HepG2 (cell line): ENCODE data around the gene RGP1. TPM values are rescaled to one million over a fixed set of nuclear protein-coding genes. Genes with fewer than 3 reads are reported as not detected.

Experiments
- ATAC-seq: fragments of 200-7000 bp; cut with Tn5 transposase; 3 replicates; pipeline ENCODE4 v1.9.1; 2020; ENCODE audit warnings: mild to moderate bottlenecking, moderate library complexity
- BruUV-seq: library from RNA; stranded (reverse); fragments of 400-500 nt; replicated peaks from 2 replicates; lab custom pipeline; 2021; lab: Mats Ljungman, UMichigan
- CTCF ChIA-PET: fragments of 300-600 bp; formaldehyde crosslinking; extraction: SDS; loops from one replicate; lab custom pipeline; 2021; ENCODE audit warnings: low total read pairs, inconsistent platforms, low intra/inter-chr PET ratio; lab: Yijun Ruan, JAX
- POLR2A ChIA-PET: fragments of 350-600 bp; sonication (Branson Sonifier 250); formaldehyde crosslinking; loops from one replicate; lab custom pipeline; 2020; ENCODE audit warnings: antibody characterized with exemption, inconsistent platforms; lab: Yijun Ruan, JAX
- DNase-seq: peaks from one replicate; pipeline ENCODE4 v3.0.0-alpha.2; 2015; ENCODE audit warnings: low spot score
- FAIRE-seq: peaks from 3 replicates; lab custom pipeline; 2011; peaks lifted over from hg19 to GRCh38; lab: Jason Lieb, UNC
- H2AFZ ChIP-seq: one replicate; pipeline ENCODE4 v1.6.1; 2011; ENCODE audit warnings: low read length, inconsistent platforms
- H3K27ac ChIP-seq: fragments of 300-600 bp; 3 replicates; pipeline ENCODE4 v1.8.0; 2011; ENCODE audit warnings: mixed run types, mild to moderate bottlenecking, mixed read lengths, low read length, inconsistent platforms; ENCODE audit not compliant: insufficient read depth; ENCODE audit errors: extremely low read length
- H3K27me3 ChIP-seq, 2 experiments: fragments of 200-600 bp in 1 of 2; 2 replicates in 1 of 2; 3 replicates in 1 of 2; pipeline versions ENCODE4 v1.6.0 to v1.8.0; 2011; ENCODE audit warnings: low read length in 2 of 2, mild to moderate bottlenecking in 2 of 2, moderate library complexity in 2 of 2, inconsistent platforms in 1 of 2; ENCODE audit not compliant: insufficient read depth in 2 of 2, control insufficient read depth in 1 of 2
- H3K36me3 ChIP-seq, 2 experiments: fragments of 200-600 bp in 1 of 2; replicated peaks in 1 of 2; 2 replicates in 1 of 2; 3 replicates in 1 of 2; pipeline versions ENCODE4 v1.5.1 to v1.8.0; 2011; ENCODE audit warnings: low read length in 2 of 2, inconsistent platforms in 1 of 2; ENCODE audit not compliant: insufficient read depth in 2 of 2, control insufficient read depth in 1 of 2
- H3K4me1 ChIP-seq: 2 replicates; pipeline ENCODE4 v1.5.1; 2012; ENCODE audit warnings: low read length, inconsistent platforms; ENCODE audit not compliant: insufficient read depth
- H3K4me2 ChIP-seq: 2 replicates; pipeline ENCODE4 v1.6.0; 2011; ENCODE audit warnings: low read depth, low read length, inconsistent platforms
- H3K4me3 ChIP-seq, 3 experiments: fragments of 200-600 bp in 1 of 3; sonication (generic), shearing (Covaris generic) in 1 of 3; replicated peaks in 1 of 3; 2 replicates each; pipeline ENCODE4 v1.5.1; 2011 to 2016; ENCODE audit warnings: low read length in 3 of 3, inconsistent platforms in 2 of 3, low read depth in 2 of 3, mild to moderate bottlenecking in 2 of 3, control low read depth in 1 of 3, mixed read lengths in 1 of 3; ENCODE audit not compliant: insufficient read depth in 1 of 3
- H3K79me2 ChIP-seq: one replicate; pipeline ENCODE4 v1.6.1; 2011; ENCODE audit warnings: low read length, inconsistent platforms; ENCODE audit not compliant: insufficient read depth
- H3K9ac ChIP-seq: 2 replicates; pipeline ENCODE4 v1.6.0; 2011; ENCODE audit warnings: mild to moderate bottlenecking, low read depth, low read length, inconsistent platforms; ENCODE audit not compliant: insufficient read depth
- H3K9me3 ChIP-seq: 2 replicates; pipeline ENCODE4 v1.5.1; 2012; ENCODE audit warnings: mild to moderate bottlenecking, low read length
- H4K20me1 ChIP-seq: 2 replicates; pipeline ENCODE4 v1.6.0; 2011; ENCODE audit warnings: inconsistent platforms, mild to moderate bottlenecking, low read length, moderate library complexity; ENCODE audit not compliant: insufficient read depth
- FOXM1 ChIP-seq: sonication (generic); formaldehyde crosslinking; IDR thresholded peaks from 2 replicates; pipeline ENCODE4 v1.5.0; 2020; ENCODE audit warnings: missing genetic modification reagents
- ISX ChIP-seq: sonication (generic); formaldehyde crosslinking; conservative IDR thresholded peaks from 2 replicates; pipeline ENCODE4 v1.5.0; 2020; ENCODE audit warnings: missing genetic modification reagents
- MLLT10 ChIP-seq: sonication (generic); formaldehyde crosslinking; IDR thresholded peaks from 2 replicates; pipeline ENCODE4 v1.4.0; 2020; ENCODE audit warnings: missing genetic modification reagents
- PAWR ChIP-seq: sonication (generic); formaldehyde crosslinking; IDR thresholded peaks from 2 replicates; pipeline ENCODE4 v1.4.0; 2020; ENCODE audit warnings: missing genetic modification reagents, mild to moderate bottlenecking, borderline replicate concordance
- PHF5A ChIP-seq: IDR thresholded peaks from one replicate; pipeline ENCODE4 v1.6.1; 2018; ENCODE audit warnings: low read depth, missing genetic modification reagents; ENCODE audit not compliant: unreplicated experiment
- ZBTB7B ChIP-seq: sonication (generic); formaldehyde crosslinking; IDR thresholded peaks from 2 replicates; pipeline ENCODE4 v1.4.0; 2020; ENCODE audit warnings: missing genetic modification reagents
- ZKSCAN8 ChIP-seq: IDR thresholded peaks from 2 replicates; pipeline ENCODE4 v1.6.1; 2016; ENCODE audit warnings: borderline replicate concordance, missing genetic modification reagents, missing compliant biosample characterization
- ZMYM4 ChIP-seq: sonication (generic); formaldehyde crosslinking; IDR thresholded peaks from 2 replicates; pipeline ENCODE4 v1.8.1; 2023; ENCODE audit warnings: mild to moderate bottlenecking, missing genetic modification reagents
- ZNF263 ChIP-seq: sonication (generic); formaldehyde crosslinking; IDR thresholded peaks from 2 replicates; pipeline ENCODE4 v1.4.0; 2020; ENCODE audit warnings: missing genetic modification reagents
- ZNF337 ChIP-seq: sonication (generic); formaldehyde crosslinking; IDR thresholded peaks from 2 replicates; pipeline ENCODE4 v1.5.1; 2020; ENCODE audit warnings: missing genetic modification reagents, low read depth, mild to moderate bottlenecking, borderline replicate concordance
- ZNF510 ChIP-seq: sonication (generic); formaldehyde crosslinking; IDR thresholded peaks from 2 replicates; pipeline ENCODE4 v1.4.0; 2020; ENCODE audit warnings: low read depth, mild to moderate bottlenecking, missing genetic modification reagents
- ZNF572 ChIP-seq: sonication (generic); formaldehyde crosslinking; IDR thresholded peaks from 2 replicates; pipeline ENCODE4 v1.5.1; 2020; ENCODE audit warnings: mild to moderate bottlenecking, missing genetic modification reagents
- ZNF761 ChIP-seq: sonication (generic); formaldehyde crosslinking; conservative IDR thresholded peaks from 2 replicates; pipeline ENCODE4 v1.4.0; 2020; ENCODE audit warnings: mild to moderate bottlenecking, missing genetic modification reagents
- ZSCAN31 ChIP-seq: sonication (generic); formaldehyde crosslinking; IDR thresholded peaks from 2 replicates; pipeline ENCODE4 v1.5.0; 2020; ENCODE audit warnings: low read depth, mild to moderate bottlenecking, missing genetic modification reagents
- WGBS: methylation state at CpG from one replicate; pipeline ENCODE4 v1.1.6; 2017; ENCODE audit warnings: low lambda C conversion rate; 5-methylcytosine and 5-hydroxymethylcytosine counted together
- in situ Hi-C: cut with HindIII; loops from 2 replicates; pipeline ENCODE4 v1.10.0; 2017; ENCODE audit warnings: low pct_unique_long_range_greater_than_20kb; ENCODE audit not compliant: extremely low pct_ligation_motif_present
- intact Hi-C: fragments of 100-400 bp; cut with micrococcal nuclease; formaldehyde crosslinking; loops from one replicate; pipeline ENCODE4 v1.10.0; 2022; ENCODE audit not compliant: unreplicated experiment
- polyA plus RNA-seq, 8 experiments: library from polyadenylated mRNA; depleted of rRNA in 3 of 8; stranded (reverse) in 7 of 8; unstranded in 1 of 8; fragments of >200 nt; fragmentation: Illumina TruSeq in 4 of 8; extraction: Trizol in 4 of 8; gene quantifications; 2 replicates each; pipeline versions ENCODE4 v1.2.1 to v1.2.3, GENCODE V29; 2011 to 2016; ENCODE audit warnings: low read depth in 4 of 8, missing spikeins in 1 of 8, mixed read lengths in 1 of 8; ENCODE audit not compliant: insufficient read depth in 1 of 8
- total RNA-seq, 5 experiments: library from RNA; depleted of rRNA; stranded (reverse); fragments of >200 nt; fragmentation: Illumina TruSeq; extraction: Trizol; gene quantifications; 2 replicates each; pipeline ENCODE4 v1.2.3, GENCODE V29; 2016; ENCODE audit warnings: low read depth in 1 of 5
- TF ChIP-seq, protein P1 (sequence below): sonication (generic); formaldehyde crosslinking; IDR thresholded peaks from 2 replicates; pipeline ENCODE4 v1.4.0; 2020; ENCODE audit warnings: missing genetic modification reagents
- TF ChIP-seq, protein P2 (sequence below): fragments of 450-650 bp; IDR thresholded peaks from 2 replicates; pipeline ENCODE4 v1.6.1; 2017
- TF ChIP-seq, protein P3 (sequence below): sonication (generic); IDR thresholded peaks from 2 replicates; pipeline ENCODE4 v1.6.1; 2016; ENCODE audit warnings: low read depth, borderline replicate concordance

The RGP1 gene
- total and polyA plus RNA-seq, 2 of the 13 experiments (the other 11 are each of a cell fraction or from before 2014, with no cell fraction given), result 12.7 to 21.0 TPM

DNA sequence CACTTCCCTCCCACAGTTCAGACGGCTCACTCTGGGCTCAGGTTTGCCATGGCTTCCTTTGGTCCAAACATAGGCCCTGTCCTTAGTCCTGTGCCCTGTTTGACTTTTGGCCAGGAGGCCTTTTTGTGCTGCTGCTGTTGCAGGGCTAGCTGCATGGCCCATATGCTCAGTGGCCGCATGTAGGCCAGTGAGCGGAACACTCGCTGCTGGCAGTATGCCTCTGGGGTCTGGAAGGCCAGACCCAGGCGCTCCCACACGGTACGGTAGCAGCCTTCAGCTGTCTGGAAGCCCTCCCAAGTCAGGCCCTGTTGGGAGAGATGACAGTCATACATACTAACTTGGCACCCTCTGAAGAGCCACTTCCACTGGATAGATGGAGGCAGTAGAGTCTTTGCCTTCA lies 11.9 kb upstream of the RGP1 start:
- no peaks in the 10 kb centered on the region; the same call in 1 of the 2 replicates for H4K20me1 ChIP-seq
- ChIA-PET CTCF (no interaction called here), POLR2A (interaction anchor here (1.3 to 2.0 kb wide), 2 partner anchors 10 to 80 kb away, joined by 3 to 19 read pairs; partner anchors contain the start of genes GBA2, RGP1 and RMRP)
- peaks cover 12% of the 10 kb centered on the region for H3K4me1 ChIP-seq
- WGBS, result 96% methylated on average over 4 of the region's 7 CpGs
- FAIRE-seq, result no peak
- no peak overlapping the region for H3K4me3 ChIP-seq
- no peak overlapping the region for H3K27ac ChIP-seq
- no peak overlapping the region for H2AFZ ChIP-seq
- H3K79me2 ChIP-seq, result peaks cover 11% of the 10 kb centered on the region
- TF ChIP-seq FOXM1 (CRISPR knock-in tag) (no peak), PHF5A (CRISPR knock-in tag) (no peak), ZNF510 (CRISPR knock-in tag) (no peak), ZSCAN31 (CRISPR knock-in tag) (no peak), ZNF337 (CRISPR knock-in tag) (no peak), ZMYM4 (CRISPR knock-in tag) (no peak), ZNF263 (no peak), PAWR (CRISPR knock-in tag) (no peak), ISX (no peak), MLLT10 (no peak), ZNF572 (no peak), ZKSCAN8 (CRISPR knock-in tag) (no peak), ZNF761 (CRISPR knock-in tag) (no peak), ZBTB7B (no peak)
- TF ChIP-seq, protein P1, sequence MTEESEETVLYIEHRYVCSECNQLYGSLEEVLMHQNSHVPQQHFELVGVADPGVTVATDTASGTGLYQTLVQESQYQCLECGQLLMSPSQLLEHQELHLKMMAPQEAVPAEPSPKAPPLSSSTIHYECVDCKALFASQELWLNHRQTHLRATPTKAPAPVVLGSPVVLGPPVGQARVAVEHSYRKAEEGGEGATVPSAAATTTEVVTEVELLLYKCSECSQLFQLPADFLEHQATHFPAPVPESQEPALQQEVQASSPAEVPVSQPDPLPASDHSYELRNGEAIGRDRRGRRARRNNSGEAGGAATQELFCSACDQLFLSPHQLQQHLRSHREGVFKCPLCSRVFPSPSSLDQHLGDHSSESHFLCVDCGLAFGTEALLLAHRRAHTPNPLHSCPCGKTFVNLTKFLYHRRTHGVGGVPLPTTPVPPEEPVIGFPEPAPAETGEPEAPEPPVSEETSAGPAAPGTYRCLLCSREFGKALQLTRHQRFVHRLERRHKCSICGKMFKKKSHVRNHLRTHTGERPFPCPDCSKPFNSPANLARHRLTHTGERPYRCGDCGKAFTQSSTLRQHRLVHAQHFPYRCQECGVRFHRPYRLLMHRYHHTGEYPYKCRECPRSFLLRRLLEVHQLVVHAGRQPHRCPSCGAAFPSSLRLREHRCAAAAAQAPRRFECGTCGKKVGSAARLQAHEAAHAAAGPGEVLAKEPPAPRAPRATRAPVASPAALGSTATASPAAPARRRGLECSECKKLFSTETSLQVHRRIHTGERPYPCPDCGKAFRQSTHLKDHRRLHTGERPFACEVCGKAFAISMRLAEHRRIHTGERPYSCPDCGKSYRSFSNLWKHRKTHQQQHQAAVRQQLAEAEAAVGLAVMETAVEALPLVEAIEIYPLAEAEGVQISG (CRISPR knock-in tag), result no peak
- TF ChIP-seq, protein P2, sequence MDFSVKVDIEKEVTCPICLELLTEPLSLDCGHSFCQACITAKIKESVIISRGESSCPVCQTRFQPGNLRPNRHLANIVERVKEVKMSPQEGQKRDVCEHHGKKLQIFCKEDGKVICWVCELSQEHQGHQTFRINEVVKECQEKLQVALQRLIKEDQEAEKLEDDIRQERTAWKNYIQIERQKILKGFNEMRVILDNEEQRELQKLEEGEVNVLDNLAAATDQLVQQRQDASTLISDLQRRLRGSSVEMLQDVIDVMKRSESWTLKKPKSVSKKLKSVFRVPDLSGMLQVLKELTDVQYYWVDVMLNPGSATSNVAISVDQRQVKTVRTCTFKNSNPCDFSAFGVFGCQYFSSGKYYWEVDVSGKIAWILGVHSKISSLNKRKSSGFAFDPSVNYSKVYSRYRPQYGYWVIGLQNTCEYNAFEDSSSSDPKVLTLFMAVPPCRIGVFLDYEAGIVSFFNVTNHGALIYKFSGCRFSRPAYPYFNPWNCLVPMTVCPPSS, result no peak
- TF ChIP-seq, protein P3, sequence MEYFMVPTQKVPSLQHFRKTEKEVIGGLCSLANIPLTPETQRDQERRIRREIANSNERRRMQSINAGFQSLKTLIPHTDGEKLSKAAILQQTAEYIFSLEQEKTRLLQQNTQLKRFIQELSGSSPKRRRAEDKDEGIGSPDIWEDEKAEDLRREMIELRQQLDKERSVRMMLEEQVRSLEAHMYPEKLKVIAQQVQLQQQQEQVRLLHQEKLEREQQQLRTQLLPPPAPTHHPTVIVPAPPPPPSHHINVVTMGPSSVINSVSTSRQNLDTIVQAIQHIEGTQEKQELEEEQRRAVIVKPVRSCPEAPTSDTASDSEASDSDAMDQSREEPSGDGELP, result no peak
- H3K36me3 ChIP-seq, result peaks cover 42 to 78% of the 10 kb centered on the region in 2 experiments
- no peak overlapping the region for H3K9ac ChIP-seq
- no peak for ATAC-seq
- no peaks in the 10 kb centered on the region for H3K9me3 ChIP-seq
- no peak for DNase-seq
- no peaks in the 10 kb centered on the region; a peak in 1 of 5 replicates for H3K27me3 ChIP-seq
- in situ Hi-C loops, result no loop called here
- H3K4me2 ChIP-seq, result no peak overlapping the region
- BruUV-seq, result no TSS peak
- intact Hi-C loops, result loop anchor here (2.0 to 10.0 kb wide), 2 partner anchors 20 to 242 kb away; partner anchors contain the start of gene RUSC2
